A549 (cell line): ENCODE measurements around the gene NOS2. TPM values are rescaled to one million over a fixed set of nuclear protein-coding genes. Genes with fewer than 3 reads are reported as not detected.
A peak's percentile ranks its signal among the peaks of the same experiment; 100 is the strongest.

Source experiments
- ATAC-seq, 2 experiments: fragments of 200-7000 bp in 1 of 2; fragments of >200 bp in 1 of 2; cut with Nextera tagmentation in 1 of 2; cut with Tn5 transposase in 1 of 2; 3 replicates each; pipeline versions ENCODE4 v1.8.0 to v1.9.1; 2018 to 2020; ENCODE audit warnings: mild to moderate bottlenecking in 1 of 2, moderate library complexity in 1 of 2
- CTCF ChIA-PET: fragments of 300-600 bp; sonication (Branson Sonifier 250); formaldehyde crosslinking; extraction: SDS; loops from one replicate; lab custom pipeline; 2021; ENCODE audit warnings: antibody characterized with exemption, inconsistent platforms; lab: Yijun Ruan, JAX
- POLR2A ChIA-PET: fragments of 350-600 bp; formaldehyde crosslinking; extraction: SDS; loops from one replicate; lab custom pipeline; 2021; ENCODE audit warnings: antibody characterized with exemption, inconsistent platforms; lab: Yijun Ruan, JAX
- DNase-seq, 2 experiments: peaks; one replicate each; pipeline versions ENCODE4 v3.0.0 to v3.0.0-alpha.2; 2011 to 2016; ENCODE audit warnings: low read depth in 1 of 2, low spot score in 1 of 2
- FAIRE-seq: peaks from 2 replicates; lab custom pipeline; 2011; peaks lifted over from hg19 to GRCh38; lab: Jason Lieb, UNC
- H3K27ac ChIP-seq, 2 experiments: fragments of >200 bp; sonication (Bioruptor Twin); formaldehyde crosslinking; 3 replicates each; pipeline ENCODE4 v1.5.1; 2016 to 2017
- H3K4me1 ChIP-seq: fragments of >200 bp; sonication (Bioruptor Twin); formaldehyde crosslinking; 3 replicates; pipeline ENCODE4 v1.6.1; 2016
- H3K4me2 ChIP-seq: fragments of >200 bp; sonication (Bioruptor Twin); formaldehyde crosslinking; 3 replicates; pipeline ENCODE4 v1.6.1; 2016
- H3K4me3 ChIP-seq: fragments of >200 bp; sonication (Bioruptor Twin); formaldehyde crosslinking; 3 replicates; pipeline ENCODE4 v1.5.1; 2016
- H3K9me3 ChIP-seq: fragments of >200 bp; sonication (Bioruptor Twin); formaldehyde crosslinking; 3 replicates; pipeline ENCODE4 v1.6.1; 2016
- CHD2 ChIP-seq: fragments of 150-350 bp; IDR thresholded peaks from 2 replicates; pipeline ENCODE4 v1.6.1; 2014; ENCODE audit warnings: low read length; ENCODE audit not compliant: partially characterized antibody
- EHF ChIP-seq: fragments of 250-450 bp; sonication (Bioruptor Pico); IDR thresholded peaks from 2 replicates; pipeline ENCODE4 v1.5.0; 2020; ENCODE audit warnings: mild to moderate bottlenecking
- EHMT2 ChIP-seq: fragments of 200-600 bp; sonication (generic); IDR thresholded peaks from 2 replicates; pipeline ENCODE4 v1.6.1; 2016; ENCODE audit warnings: antibody characterized with exemption, low read depth, mild to moderate bottlenecking, moderate library complexity
- FOSB ChIP-seq: fragments of 250-450 bp; sonication (Bioruptor Pico); IDR thresholded peaks from 2 replicates; pipeline ENCODE4 v1.5.0; 2020; ENCODE audit warnings: mild to moderate bottlenecking, moderate library complexity
- HOXA7 ChIP-seq: fragments of 250-450 bp; sonication (Bioruptor Pico); IDR thresholded peaks from 2 replicates; pipeline ENCODE4 v1.5.0; 2020; ENCODE audit warnings: mild to moderate bottlenecking, moderate library complexity
- HOXB13 ChIP-seq: fragments of 250-450 bp; sonication (Bioruptor Pico); IDR thresholded peaks from 2 replicates; pipeline ENCODE4 v1.5.0; 2020; ENCODE audit warnings: low read depth, mild to moderate bottlenecking, moderate library complexity
- HOXB5 ChIP-seq: fragments of 250-450 bp; sonication (Bioruptor Pico); IDR thresholded peaks from 2 replicates; pipeline ENCODE4 v1.5.0; 2020; ENCODE audit warnings: mild to moderate bottlenecking, moderate library complexity
- JUN ChIP-seq, 2 experiments: fragments of >200 bp; sonication (Bioruptor Twin); formaldehyde crosslinking; IDR thresholded peaks; 2 replicates in 1 of 2; 3 replicates in 1 of 2; pipeline ENCODE4 v1.6.1; 2016 to 2017
- KDM1A ChIP-seq: fragments of 200-600 bp; sonication (generic); IDR thresholded peaks from 2 replicates; pipeline ENCODE4 v1.6.1; 2016; ENCODE audit warnings: low read depth, mild to moderate bottlenecking
- NR3C1 ChIP-seq: fragments of >200 bp; sonication (Bioruptor Twin); formaldehyde crosslinking; IDR thresholded peaks from 3 replicates; pipeline ENCODE4 v1.6.1; 2017
- PHF8 ChIP-seq: fragments of 200-600 bp; sonication (generic); IDR thresholded peaks from 2 replicates; pipeline ENCODE4 v1.6.1; 2016; ENCODE audit warnings: low read depth, mild to moderate bottlenecking, antibody characterized with exemption, moderate library complexity, borderline replicate concordance
- POLR2AphosphoS2 ChIP-seq: conservative IDR thresholded peaks from 2 replicates; pipeline ENCODE4 v1.6.1; 2012; ENCODE audit warnings: low read length, improper control_type of control experiment, inconsistent platforms
- RAD21 ChIP-seq, 2 experiments: fragments of >200 bp in 1 of 2; sonication (Bioruptor Twin) in 1 of 2; formaldehyde crosslinking in 1 of 2; IDR thresholded peaks in 1 of 2; conservative IDR thresholded peaks in 1 of 2; 2 replicates in 1 of 2; 3 replicates in 1 of 2; pipeline ENCODE4 v1.6.1; 2012 to 2018; ENCODE audit warnings: inconsistent platforms in 1 of 2
- RNF2 ChIP-seq: fragments of 200-600 bp; sonication (generic); IDR thresholded peaks from 2 replicates; pipeline ENCODE4 v1.6.1; 2016; ENCODE audit warnings: low read depth, mild to moderate bottlenecking, antibody characterized with exemption, moderate library complexity, borderline replicate concordance
- TP53 ChIP-seq: fragments of 250-450 bp; sonication (Bioruptor Pico); IDR thresholded peaks from 2 replicates; pipeline ENCODE4 v1.5.0; 2021; ENCODE audit warnings: mild to moderate bottlenecking, moderate library complexity
- ZSCAN20 ChIP-seq: fragments of 250-450 bp; sonication (Bioruptor Pico); IDR thresholded peaks from 2 replicates; pipeline ENCODE4 v1.8.0; 2022; ENCODE audit warnings: mild to moderate bottlenecking, moderate library complexity
- WGBS: methylation state at CpG from one replicate; pipeline ENCODE4 v1.1.6; 2017; ENCODE audit errors: missing lambda C conversion rate; 5-methylcytosine and 5-hydroxymethylcytosine counted together
- polyA plus RNA-seq, 4 experiments: library from polyadenylated mRNA; depleted of rRNA in 3 of 4; stranded (reverse); fragments of >200 nt; fragmentation: RNase III in 1 of 4; extraction: RNeasy Plus Mini Kit Qiagen cat#74134 plus additional on column Dnase treatment in 1 of 4; gene quantifications; 2 replicates in 3 of 4; 3 replicates in 1 of 4; pipeline ENCODE4 v1.2.3, GENCODE V29; 2011 to 2017
- TF ChIP-seq, protein P1 (sequence below): fragments of 250-450 bp; sonication (Bioruptor Pico); IDR thresholded peaks from 2 replicates; pipeline ENCODE4 v1.5.0; 2020; ENCODE audit warnings: low read depth, mild to moderate bottlenecking, moderate library complexity
- TF ChIP-seq, protein P2 (sequence below): fragments of 250-450 bp; sonication (Bioruptor Pico); IDR thresholded peaks from 2 replicates; pipeline ENCODE4 v1.5.0; 2021; ENCODE audit warnings: mild to moderate bottlenecking, moderate library complexity, borderline replicate concordance
- TF ChIP-seq, protein P3 (sequence below): fragments of >200 bp; sonication (Bioruptor Twin); formaldehyde crosslinking; IDR thresholded peaks from 2 replicates; pipeline ENCODE4 v1.6.1; 2016
- TF ChIP-seq, protein P4 (sequence below): fragments of >200 bp; sonication (Bioruptor Twin); formaldehyde crosslinking; IDR thresholded peaks from 3 replicates; pipeline ENCODE4 v1.6.1; 2016
- TF ChIP-seq, protein P5 (sequence below): fragments of 150-350 bp; IDR thresholded peaks from 2 replicates; pipeline ENCODE4 v1.6.1; 2014; ENCODE audit warnings: low read depth, mild to moderate bottlenecking, low read length

Gene NOS2
- polyA plus RNA-seq, 2 of the 4 experiments (the other 2 are of a cell fraction), result 0.08 to 0.17 TPM

DNA sequence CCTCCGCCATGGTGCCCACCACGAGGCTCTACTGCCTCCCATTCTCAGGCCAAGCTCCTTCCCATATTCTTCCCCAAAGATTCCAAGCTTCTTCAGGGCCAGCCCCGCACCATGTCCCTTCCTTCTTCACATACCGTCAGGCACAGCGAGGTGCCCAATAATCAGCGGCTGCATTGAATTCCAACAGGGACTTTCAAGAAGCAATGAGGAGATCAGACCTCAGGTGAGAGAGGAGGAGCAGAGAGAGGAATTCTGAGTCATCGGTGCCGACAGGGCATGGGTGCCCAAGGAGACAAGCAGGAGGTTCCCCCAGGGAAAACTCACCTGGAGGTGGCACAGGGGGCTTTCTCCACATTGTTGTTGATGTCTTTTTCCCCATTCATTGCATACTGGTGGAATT, 2.0 kb downstream of the NOS2 start:
- DNase-seq (no peak), FAIRE-seq (no peak), ATAC-seq (no peak)
- H3K9me3 ChIP-seq, result no peaks in the 10 kb centered on the region
- peaks cover 6% of the 10 kb centered on the region; the same call in 2 of the 3 replicates for H3K4me1 ChIP-seq
- CTCF ChIA-PET, result interaction anchor here (0.9 to 18.3 kb wide), 6 partner anchors 11 to 144 kb away, joined by 3 to 474 read pairs (median 3); no protein-coding TSS in a partner anchor
- H3K4me3 ChIP-seq, result no peak overlapping the region
- TF ChIP-seq, protein P1, sequence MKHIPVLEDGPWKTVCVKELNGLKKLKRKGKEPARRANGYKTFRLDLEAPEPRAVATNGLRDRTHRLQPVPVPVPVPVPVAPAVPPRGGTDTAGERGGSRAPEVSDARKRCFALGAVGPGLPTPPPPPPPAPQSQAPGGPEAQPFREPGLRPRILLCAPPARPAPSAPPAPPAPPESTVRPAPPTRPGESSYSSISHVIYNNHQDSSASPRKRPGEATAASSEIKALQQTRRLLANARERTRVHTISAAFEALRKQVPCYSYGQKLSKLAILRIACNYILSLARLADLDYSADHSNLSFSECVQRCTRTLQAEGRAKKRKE (CRISPR knock-in tag), result no peak
- no peak for TF ChIP-seq CHD2
- TF ChIP-seq KDM1A, result no peak
- TF ChIP-seq FOSB (CRISPR knock-in tag), result no peak
- TF ChIP-seq, protein P2, sequence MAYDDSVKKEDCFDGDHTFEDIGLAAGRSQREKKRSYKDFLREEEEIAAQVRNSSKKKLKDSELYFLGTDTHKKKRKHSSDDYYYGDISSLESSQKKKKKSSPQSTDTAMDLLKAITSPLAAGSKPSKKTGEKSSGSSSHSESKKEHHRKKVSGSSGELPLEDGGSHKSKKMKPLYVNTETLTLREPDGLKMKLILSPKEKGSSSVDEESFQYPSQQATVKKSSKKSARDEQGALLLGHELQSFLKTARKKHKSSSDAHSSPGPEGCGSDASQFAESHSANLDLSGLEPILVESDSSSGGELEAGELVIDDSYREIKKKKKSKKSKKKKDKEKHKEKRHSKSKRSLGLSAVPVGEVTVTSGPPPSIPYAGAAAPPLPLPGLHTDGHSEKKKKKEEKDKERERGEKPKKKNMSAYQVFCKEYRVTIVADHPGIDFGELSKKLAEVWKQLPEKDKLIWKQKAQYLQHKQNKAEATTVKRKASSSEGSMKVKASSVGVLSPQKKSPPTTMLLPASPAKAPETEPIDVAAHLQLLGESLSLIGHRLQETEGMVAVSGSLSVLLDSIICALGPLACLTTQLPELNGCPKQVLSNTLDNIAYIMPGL (CRISPR knock-in tag), result no peak
- no peak for TF ChIP-seq POLR2AphosphoS2
- TF ChIP-seq TP53 (CRISPR knock-in tag), result no peak
- H3K4me2 ChIP-seq, result no peak overlapping the region
- no peak overlapping the region for H3K27ac ChIP-seq
- POLR2A ChIA-PET, result no interaction called here
- 49% methylated on average over 8 of the region's 8 CpGs for WGBS

DNA sequence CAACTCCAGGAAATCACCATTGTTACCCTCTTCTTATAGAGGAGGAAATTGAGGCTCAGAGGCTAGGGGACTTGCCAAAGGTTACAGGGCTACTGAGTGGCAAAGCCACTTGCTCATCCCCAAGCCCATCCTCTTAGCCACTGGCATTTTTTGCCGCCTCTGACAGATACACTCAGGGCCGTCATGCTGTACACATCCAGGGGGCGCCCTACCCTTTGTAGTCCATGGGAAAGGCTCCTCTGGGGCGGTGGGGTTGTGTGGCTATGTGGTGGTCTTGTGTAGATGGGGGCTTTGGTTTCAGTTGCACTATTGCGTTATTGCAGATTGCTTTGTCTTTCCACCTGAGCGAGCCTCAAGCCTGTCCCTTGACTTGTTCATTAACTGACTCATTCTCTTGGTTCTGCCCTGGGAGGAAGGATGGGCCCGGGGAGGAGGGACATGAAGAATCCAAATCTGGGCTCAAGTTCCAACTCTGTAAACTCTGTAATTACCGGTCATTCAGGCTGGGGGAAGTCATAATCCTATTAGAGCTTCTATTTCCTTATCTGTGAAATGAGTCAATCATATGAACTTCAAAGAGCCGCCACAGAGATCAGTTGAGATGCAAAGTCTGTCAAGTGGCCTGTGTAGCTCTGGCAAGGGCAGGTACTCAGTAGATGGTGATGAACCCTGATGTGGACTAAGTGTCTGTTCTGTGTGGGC, 2.8 kb downstream of the NOS2 start:
- Histone ChIP-seq H3K4me3 (no peak overlapping the region), H3K4me1 (peaks cover 10% of the 10 kb centered on the region; the same call in 2 of the 3 replicates), H3K9me3 (no peaks in the 10 kb centered on the region), H3K27ac (no peak overlapping the region), H3K4me2 (no peak overlapping the region)
- CTCF ChIA-PET, result interaction anchor here (0.7 to 18.3 kb wide), 8 partner anchors 7 to 143 kb away, joined by 3 to 474 read pairs (median 3); no protein-coding TSS in a partner anchor
- DNase-seq (no peak), FAIRE-seq (no peak), ATAC-seq (0 out of 6 replicates have a peak, but pooled peaks of 1 of the 2 experiments have one; percentile 21)
- TF ChIP-seq ZSCAN20 (CRISPR knock-in tag) (no peak), HOXB5 (CRISPR knock-in tag) (no peak), POLR2AphosphoS2 (no peak), EHF (CRISPR knock-in tag) (no peak), EHMT2 (no peak), RNF2 (no peak)
- POLR2A ChIA-PET, result no interaction called here
- WGBS, result 40% methylated on average over 9 of the region's 9 CpGs

DNA sequence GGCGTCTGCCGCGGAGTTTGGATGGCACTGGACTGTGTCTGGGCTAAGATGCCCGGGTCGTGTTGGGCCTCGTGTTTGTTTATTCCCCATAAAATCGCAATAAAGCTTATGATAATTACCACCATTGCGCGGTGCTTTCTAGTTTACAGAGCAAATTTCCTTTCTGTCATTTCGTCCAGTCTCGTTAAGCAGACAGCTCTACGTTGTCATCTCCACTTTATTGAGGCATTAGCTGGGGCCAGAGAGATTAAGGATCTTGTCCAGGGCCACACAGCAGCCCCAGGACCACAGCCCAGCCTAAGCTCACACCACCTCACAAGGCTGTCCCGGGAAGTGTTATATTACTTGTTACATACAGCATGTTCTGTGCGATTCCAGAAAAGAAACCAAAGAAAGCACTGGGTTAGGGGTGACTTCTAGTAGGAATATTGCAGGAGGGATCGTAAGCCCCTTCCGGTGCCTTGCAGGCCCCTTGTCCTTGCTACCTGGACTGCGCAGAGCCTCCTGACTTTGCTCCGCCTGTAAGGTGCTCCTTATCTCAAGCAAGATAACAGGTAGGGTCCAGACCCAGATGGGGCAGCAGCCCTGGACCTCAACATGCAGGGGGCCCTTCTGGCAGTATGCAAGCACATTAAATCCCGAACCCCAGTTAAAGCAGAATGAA, 6.3 kb downstream of the NOS2 start:
- ATAC-seq, result peak in 1 of 2 experiments; percentile 30; a peak in 4 of 6 replicates
- H3K4me3 ChIP-seq, result peak overlapping the region; percentile 53
- peak; percentile 56 for FAIRE-seq
- no peaks in the 10 kb centered on the region for H3K9me3 ChIP-seq
- H3K27ac ChIP-seq, result peak overlapping the region; percentile 32 to 73; a peak in 5 of 6 replicates
- H3K4me1 ChIP-seq, result peaks cover 10% of the 10 kb centered on the region; the same call in 2 of the 3 replicates
- whole genome bisulfite sequencing, result 42% methylated on average over 19 of the region's 19 CpGs
- H3K4me2 ChIP-seq, result peak overlapping the region; percentile 100
- ChIA-PET CTCF (interaction anchor here (0.7 to 5.1 kb wide), 7 partner anchors 11 to 460 kb away, joined by 3 to 58 read pairs (median 7); no protein-coding TSS in a partner anchor), POLR2A (no interaction called here)
- DNase-seq, result no peak
- TF ChIP-seq, protein P3, sequence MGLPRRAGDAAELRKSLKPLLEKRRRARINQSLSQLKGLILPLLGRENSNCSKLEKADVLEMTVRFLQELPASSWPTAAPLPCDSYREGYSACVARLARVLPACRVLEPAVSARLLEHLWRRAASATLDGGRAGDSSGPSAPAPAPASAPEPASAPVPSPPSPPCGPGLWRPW, result no peak
- TF ChIP-seq, protein P4, sequence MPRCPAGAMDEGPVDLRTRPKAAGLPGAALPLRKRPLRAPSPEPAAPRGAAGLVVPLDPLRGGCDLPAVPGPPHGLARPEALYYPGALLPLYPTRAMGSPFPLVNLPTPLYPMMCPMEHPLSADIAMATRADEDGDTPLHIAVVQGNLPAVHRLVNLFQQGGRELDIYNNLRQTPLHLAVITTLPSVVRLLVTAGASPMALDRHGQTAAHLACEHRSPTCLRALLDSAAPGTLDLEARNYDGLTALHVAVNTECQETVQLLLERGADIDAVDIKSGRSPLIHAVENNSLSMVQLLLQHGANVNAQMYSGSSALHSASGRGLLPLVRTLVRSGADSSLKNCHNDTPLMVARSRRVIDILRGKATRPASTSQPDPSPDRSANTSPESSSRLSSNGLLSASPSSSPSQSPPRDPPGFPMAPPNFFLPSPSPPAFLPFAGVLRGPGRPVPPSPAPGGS, result no peak
- TF ChIP-seq RAD21 (conservative IDR thresholded peaks at IDR 0.05 in 1 of 2, IDR thresholded peaks at IDR 0.05 in 1 of 2) (no peak), HOXA7 (CRISPR knock-in tag) (no peak), JUN (IDR thresholded peaks at IDR 0.05) (no peak), POLR2AphosphoS2 (no peak), NR3C1 (no peak), PHF8 (no peak), HOXB13 (CRISPR knock-in tag) (no peak)
- TF ChIP-seq, protein P5, sequence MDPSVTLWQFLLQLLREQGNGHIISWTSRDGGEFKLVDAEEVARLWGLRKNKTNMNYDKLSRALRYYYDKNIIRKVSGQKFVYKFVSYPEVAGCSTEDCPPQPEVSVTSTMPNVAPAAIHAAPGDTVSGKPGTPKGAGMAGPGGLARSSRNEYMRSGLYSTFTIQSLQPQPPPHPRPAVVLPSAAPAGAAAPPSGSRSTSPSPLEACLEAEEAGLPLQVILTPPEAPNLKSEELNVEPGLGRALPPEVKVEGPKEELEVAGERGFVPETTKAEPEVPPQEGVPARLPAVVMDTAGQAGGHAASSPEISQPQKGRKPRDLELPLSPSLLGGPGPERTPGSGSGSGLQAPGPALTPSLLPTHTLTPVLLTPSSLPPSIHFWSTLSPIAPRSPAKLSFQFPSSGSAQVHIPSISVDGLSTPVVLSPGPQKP, result no peak
